ENCODE data around the gene DSCAML1. TPM values are rescaled to one million over a fixed set of nuclear protein-coding genes. Genes with fewer than 3 reads are reported as not detected.

The DSCAML1 gene
- total and polyA plus RNA-seq, 9 of the 15 experiments (the other 6 are each of a cell fraction or from before 2014, with no cell fraction given), result not detected

DNA sequence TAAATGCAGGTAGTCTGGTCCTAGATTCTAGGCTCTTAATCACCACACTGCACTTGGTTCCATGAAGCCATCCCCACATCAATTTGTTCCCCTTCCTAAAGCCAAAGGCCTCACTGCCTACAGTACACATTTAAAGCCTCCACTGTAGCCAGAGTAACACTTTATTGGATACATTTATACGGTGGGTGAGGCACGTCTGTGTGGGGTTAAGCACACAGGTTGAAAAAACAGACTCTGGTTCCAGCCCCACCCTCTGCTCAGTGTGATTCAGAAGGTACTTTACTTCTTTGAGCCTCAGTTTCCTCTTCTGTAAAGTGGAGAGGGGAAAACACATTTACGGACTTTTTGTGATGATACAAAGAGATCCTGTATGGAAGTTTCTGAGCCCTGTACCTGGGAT lies 22.5 kb downstream of the DSCAML1 start (continued):
- TF ChIP-seq STAT5A (IDR thresholded peaks at IDR 0.05; ENCODE audit: borderline replicate concordance, low read length) (no peak), CHD7 (IDR thresholded peaks at IDR 0.05; ENCODE audit: low read depth, low read length) (no peak)

All from K562 (cell line).